GM12891 (cell line): ENCODE data around the gene PRR35.

Experiments used
- DNase-seq: peaks from one replicate; pipeline ENCODE4 v3.0.0; 2011; ENCODE audit warnings: low spot score; ENCODE audit not compliant: insufficient read length
- FAIRE-seq: peaks from 2 replicates; lab custom pipeline; 2011; peaks lifted over from hg19 to GRCh38; lab: Jason Lieb, UNC
- PAX5 ChIP-seq: IDR thresholded peaks from 2 replicates; pipeline ENCODE4 v1.6.1; 2011; ENCODE audit warnings: low read length, moderate library complexity, mild to moderate bottlenecking; ENCODE audit not compliant: insufficient read depth, severe bottlenecking
- POLR2A ChIP-seq: IDR thresholded peaks from 2 replicates; pipeline ENCODE4 v1.6.1; 2011; ENCODE audit warnings: low read depth, low read length, control low read depth
- POLR2AphosphoS5 ChIP-seq: IDR thresholded peaks from 2 replicates; pipeline ENCODE4 v1.6.1; 2011; ENCODE audit warnings: low read depth, low read length, control low read depth
- POU2F2 ChIP-seq: IDR thresholded peaks from 2 replicates; pipeline ENCODE4 v1.6.1; 2011; ENCODE audit warnings: low read depth, mild to moderate bottlenecking, control low read depth, low read length, moderate library complexity
- SPI1 ChIP-seq: IDR thresholded peaks from 2 replicates; pipeline ENCODE4 v1.6.1; 2011; ENCODE audit warnings: low read depth, low read length, control low read depth
- TAF1 ChIP-seq: IDR thresholded peaks from 2 replicates; pipeline ENCODE4 v1.6.1; 2011; ENCODE audit warnings: low read depth, low read length, control low read depth

The PRR35 gene

GRCh38 chr16:521381-522210, 38.6 kb upstream of the PRR35 start:
- FAIRE-seq (no peak), DNase-seq (no peak)
- TF ChIP-seq TAF1 (no peak), POU2F2 (no peak), PAX5 (no peak), POLR2AphosphoS5 (no peak), SPI1 (no peak), POLR2A (no peak)

DNA sequence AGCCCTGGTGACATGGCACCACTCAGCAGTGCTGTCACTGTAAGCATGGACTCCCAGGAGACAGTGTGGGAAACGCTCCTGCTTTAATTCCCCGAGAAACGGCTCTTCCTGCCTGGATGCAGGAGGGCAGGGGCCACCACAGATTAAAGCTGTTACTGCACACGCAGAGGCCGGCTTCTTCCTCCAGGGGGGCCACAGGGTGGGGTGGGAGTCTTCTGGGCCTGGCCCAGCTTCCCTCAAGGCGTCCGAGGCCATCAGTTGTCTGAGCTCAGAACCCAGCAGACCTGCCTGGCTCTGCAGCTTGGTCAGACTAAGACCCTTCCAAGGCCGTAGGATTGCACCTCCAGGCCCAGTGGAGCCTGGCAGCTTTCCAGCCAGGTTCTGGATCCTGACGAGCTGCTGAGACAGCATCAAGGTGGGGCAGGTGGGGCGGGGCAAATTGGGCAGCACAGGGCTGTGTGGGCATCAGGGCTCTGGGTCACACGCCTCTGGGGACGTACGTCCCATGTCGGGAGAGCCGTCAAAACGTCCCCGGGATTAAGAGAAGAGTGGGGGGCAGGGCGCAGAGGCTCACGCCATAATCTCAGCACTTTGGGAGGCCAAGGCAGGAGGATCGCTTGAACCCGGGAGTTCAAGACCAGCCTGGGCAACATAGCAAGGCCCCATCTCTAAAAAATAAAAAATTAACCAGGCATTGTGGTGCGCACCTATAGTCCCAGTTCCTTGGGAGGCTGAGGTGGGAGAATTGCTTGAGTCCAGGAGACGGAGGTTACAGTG, 37.7 kb upstream of the PRR35 start:
- DNase-seq: no peak
- FAIRE-seq: no peak
- TF ChIP-seq PAX5: no peak
- no peak for TF ChIP-seq POLR2AphosphoS5
- TF ChIP-seq TAF1: no peak
- no peak for TF ChIP-seq SPI1
- no peak for TF ChIP-seq POU2F2
- TF ChIP-seq POLR2A: no peak

DNA sequence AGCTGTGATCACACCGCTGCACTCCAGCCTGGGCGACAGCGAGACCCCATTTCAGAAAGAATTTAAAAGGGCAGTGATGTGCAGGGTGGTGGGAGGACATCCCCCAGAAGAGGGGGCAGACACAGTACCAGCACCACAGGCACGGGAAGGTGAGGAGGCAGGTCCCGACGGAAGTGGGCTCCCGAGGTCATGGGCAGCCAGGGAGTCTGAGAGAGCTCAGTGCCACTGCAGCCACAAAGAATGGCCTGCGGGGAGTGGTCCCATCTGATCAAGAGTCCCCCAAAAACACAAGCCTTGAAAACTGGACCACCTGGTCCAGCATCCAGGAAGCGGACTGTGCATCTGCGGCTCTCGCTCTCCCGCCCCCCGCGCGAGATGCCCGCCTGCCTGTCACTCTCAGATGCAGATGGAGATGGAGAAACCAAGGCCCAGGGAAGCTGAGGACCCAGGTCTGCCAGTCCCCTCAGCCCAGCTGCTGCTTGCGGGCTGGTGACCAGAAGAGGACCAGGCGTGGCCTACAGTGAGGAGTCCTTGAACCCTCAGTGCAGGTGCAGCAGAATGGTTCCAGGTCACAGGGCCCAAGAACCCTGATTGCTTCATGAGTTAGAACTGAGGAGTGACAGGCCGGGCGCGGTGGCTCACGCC, 37.0 kb upstream of the PRR35 start:
- no peak for TF ChIP-seq POU2F2
- DNase-seq: no peak

DNA sequence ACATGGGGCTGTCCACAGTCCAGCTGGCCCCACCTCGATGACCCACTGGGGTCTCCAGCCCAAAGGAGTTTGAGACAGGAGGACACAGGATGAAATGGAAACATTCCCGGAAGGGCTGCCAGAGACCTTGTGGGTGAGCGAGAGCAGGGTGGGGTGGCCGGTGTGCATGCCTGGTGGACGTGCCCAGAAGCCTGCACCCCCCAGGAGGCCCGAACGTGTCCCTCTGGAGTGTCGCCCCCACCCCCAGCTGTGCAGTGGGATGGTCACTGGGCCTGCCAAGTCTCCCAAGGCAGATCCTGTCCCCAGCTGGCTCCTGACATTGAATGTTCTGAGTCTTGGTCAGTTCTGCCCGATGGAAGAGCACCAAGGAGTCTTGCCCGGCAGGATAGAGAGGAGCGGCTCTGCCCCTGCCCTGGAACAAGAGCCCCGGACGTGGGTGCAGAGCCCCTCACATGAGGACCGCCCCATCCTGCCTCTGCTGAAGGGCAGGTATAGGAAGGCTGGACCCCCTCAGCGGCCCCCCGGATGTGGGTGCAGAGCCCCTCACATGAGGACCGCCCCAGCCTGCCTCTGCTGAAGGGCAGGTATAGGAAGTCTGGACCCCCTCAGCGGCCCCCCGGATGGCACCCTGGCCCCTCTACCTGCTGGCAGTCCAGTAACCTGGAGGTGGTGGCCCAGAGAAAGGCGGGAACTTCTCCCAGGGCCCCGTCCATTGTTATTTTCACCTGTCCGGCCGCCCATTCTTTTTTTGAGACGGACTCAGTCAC, 35.7 kb upstream of the PRR35 start:
- no peak for DNase-seq
- TF ChIP-seq POLR2A (no peak), TAF1 (no peak), PAX5 (no peak), POLR2AphosphoS5 (no peak), SPI1 (no peak)
- no peak for FAIRE-seq

More for the DNA sequence above, 37.0 kb upstream of the PRR35 start:
- FAIRE-seq: no peak

DNA sequence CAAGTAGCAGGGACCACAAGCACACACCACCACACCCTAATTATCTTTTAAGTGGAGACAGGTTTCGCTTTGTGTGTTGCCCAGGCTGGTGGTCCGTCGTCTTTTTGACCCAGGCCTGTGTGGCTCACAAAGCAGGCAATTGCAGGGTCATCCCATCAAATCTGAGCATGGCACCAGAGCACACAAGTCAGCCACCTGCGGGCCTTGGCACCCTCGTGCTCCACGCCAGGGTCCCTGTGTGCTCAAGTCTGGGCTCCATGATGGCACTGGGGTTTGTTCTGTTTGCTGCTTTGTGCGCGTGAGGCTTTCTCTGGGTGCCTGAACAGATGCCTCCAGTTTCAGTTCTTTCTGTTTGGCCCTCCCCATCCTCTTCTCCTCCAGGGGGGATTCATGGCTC, 35.1 kb upstream of the PRR35 start:
- TF ChIP-seq PAX5 (no peak), POU2F2 (no peak), POLR2A (no peak), SPI1 (no peak; the same call in 1 of the 2 replicates), POLR2AphosphoS5 (no peak), TAF1 (no peak)
- DNase-seq (no peak), FAIRE-seq (no peak)

GRCh38 chr16:525520-526180, 34.5 kb upstream of the PRR35 start:
- DNase-seq (no peak), FAIRE-seq (peak; percentile 74)
- TF ChIP-seq TAF1: no peak
- TF ChIP-seq SPI1: 0 out of 2 replicates have a peak, but pooled peaks have one; percentile 6
- TF ChIP-seq POLR2A: no peak
- TF ChIP-seq POLR2AphosphoS5: no peak
- no peak for TF ChIP-seq POU2F2
- TF ChIP-seq PAX5: no peak

DNA sequence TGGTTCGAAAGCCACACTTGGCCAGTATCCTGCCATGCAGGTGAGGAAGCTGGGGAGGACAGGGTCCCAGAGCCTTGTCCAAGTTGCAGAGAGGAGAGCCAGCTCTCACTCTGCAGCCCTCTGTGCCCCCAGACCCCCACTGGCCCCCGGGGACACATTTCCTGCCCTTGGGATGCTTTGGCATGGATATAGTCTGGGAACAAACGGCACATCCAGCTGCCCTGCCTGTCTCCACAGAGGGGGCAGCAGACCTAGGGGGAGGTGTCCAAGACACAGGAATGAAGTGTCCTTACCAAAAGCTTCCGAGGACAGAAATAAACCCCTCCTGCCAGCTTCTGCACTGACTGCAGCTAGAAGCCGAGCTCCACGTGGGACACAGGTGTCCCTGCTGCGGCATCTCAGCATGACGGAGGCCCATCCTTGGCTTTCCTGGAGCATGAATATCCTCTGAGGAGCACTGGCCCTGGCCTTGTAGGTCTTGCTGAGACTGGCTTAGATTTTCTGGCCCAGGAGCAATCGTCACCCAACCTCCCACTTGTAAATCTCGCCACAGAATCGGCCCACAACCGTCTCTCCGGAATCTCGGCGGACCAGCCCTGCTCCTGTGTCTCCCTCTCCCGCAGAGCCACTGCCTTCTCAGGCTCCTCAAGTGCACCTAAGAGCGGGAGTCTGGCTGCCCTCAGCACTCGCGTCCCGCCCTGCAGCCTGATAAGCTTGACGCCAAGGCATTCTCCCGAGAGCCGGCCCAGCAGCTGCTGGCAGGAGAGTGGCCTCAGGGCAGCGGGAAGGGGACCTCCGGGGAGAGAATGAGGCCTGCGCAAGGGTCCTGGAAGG, 33.8 kb upstream of the PRR35 start:
- DNase-seq (no peak), FAIRE-seq (peak; percentile 50)
- no peak for TF ChIP-seq SPI1
- no peak; the same call in 1 of the 2 replicates for TF ChIP-seq POLR2A
- TF ChIP-seq POU2F2: no peak
- no peak for TF ChIP-seq PAX5
- no peak for TF ChIP-seq TAF1
- no peak for TF ChIP-seq POLR2AphosphoS5
